H1 (cell line): ENCODE measurements around the gene NUP133. TPM values are rescaled to one million over a fixed set of nuclear protein-coding genes. Genes with fewer than 3 reads are reported as not detected.

Experiments used
- CTCF ChIA-PET: fragments of 300-600 bp; sonication (Branson Sonifier 250); formaldehyde crosslinking; loops from one replicate; lab custom pipeline; 2021; ENCODE audit not compliant: partially characterized antibody; lab: Charles Lee
- POLR2A ChIA-PET: fragments of 300-600 bp; sonication (Branson Sonifier 250); formaldehyde crosslinking; loops from one replicate; lab custom pipeline; 2021; ENCODE audit warnings: inconsistent platforms; ENCODE audit not compliant: partially characterized antibody; lab: Charles Lee
- DNase-seq, 2 experiments: peaks; one replicate each; pipeline versions ENCODE4 v3.0.0 to v3.0.0-alpha.2; 2010 to 2022; ENCODE audit warnings: low spot score in 2 of 2, low read depth in 1 of 2, mixed read lengths in 1 of 2
- FAIRE-seq: peaks from 2 replicates; lab custom pipeline; 2011; peaks lifted over from hg19 to GRCh38; lab: Jason Lieb, UNC
- H2AFZ ChIP-seq: 2 replicates; pipeline ENCODE4 v1.8.1; 2012; ENCODE audit warnings: low read length, inconsistent platforms
- H2AK5ac ChIP-seq: 2 replicates; pipeline ENCODE4 v1.6.1; 2013; ENCODE audit warnings: low read depth, low read length
- H2BK120ac ChIP-seq: replicated peaks from 2 replicates; pipeline ENCODE3; 2013; ENCODE audit warnings: low read depth, low read length, inconsistent platforms
- H2BK12ac ChIP-seq: 2 replicates; pipeline ENCODE4 v1.6.1; 2013; ENCODE audit warnings: low read depth, low read length
- H2BK15ac ChIP-seq: 2 replicates; pipeline ENCODE4 v1.6.1; 2013; ENCODE audit warnings: low read length
- H2BK20ac ChIP-seq: 2 replicates; pipeline ENCODE4 v1.6.1; 2013; ENCODE audit warnings: low read length
- H2BK5ac ChIP-seq: 2 replicates; pipeline ENCODE4 v1.6.1; 2013; ENCODE audit warnings: low read depth, low read length
- H3K14ac ChIP-seq: 2 replicates; pipeline ENCODE4 v1.6.1; 2013; ENCODE audit warnings: inconsistent platforms; ENCODE audit not compliant: insufficient read length
- H3K18ac ChIP-seq: 2 replicates; pipeline ENCODE4 v1.6.1; 2013; ENCODE audit warnings: low read length; ENCODE audit errors: extremely low read depth
- H3K23ac ChIP-seq: 2 replicates; pipeline ENCODE4 v1.6.1; 2013; ENCODE audit warnings: inconsistent platforms; ENCODE audit not compliant: insufficient read length
- H3K23me2 ChIP-seq: 2 replicates; pipeline ENCODE4 v1.6.1; 2013; ENCODE audit warnings: low read depth, low read length
- H3K27ac ChIP-seq: 2 replicates; pipeline ENCODE4 v1.6.1; 2011; ENCODE audit warnings: low read depth, low read length, inconsistent platforms
- H3K27me3 ChIP-seq, 4 experiments: replicated peaks in 1 of 4; 1 replicate in 1 of 4; 2 replicates in 3 of 4; pipeline versions ENCODE4 v1.6.1 to v1.8.1; 2011 to 2013; ENCODE audit warnings: low read length in 3 of 4, mild to moderate bottlenecking in 3 of 4, inconsistent platforms in 2 of 4, mixed read lengths in 2 of 4, moderate library complexity in 1 of 4; ENCODE audit not compliant: control insufficient read depth in 3 of 4, insufficient read depth in 3 of 4; ENCODE audit errors: extremely low read depth in 1 of 4
- H3K36me3 ChIP-seq, 4 experiments: 2 replicates each; pipeline versions ENCODE4 v1.6.1 to v1.8.1; 2011 to 2013; ENCODE audit warnings: mild to moderate bottlenecking in 4 of 4, low read length in 3 of 4, moderate library complexity in 2 of 4, control low read depth in 1 of 4, inconsistent platforms in 1 of 4; ENCODE audit not compliant: insufficient read depth in 4 of 4, control insufficient read depth in 2 of 4
- H3K4ac ChIP-seq: replicated peaks from 2 replicates; pipeline ENCODE3; 2013; ENCODE audit warnings: low read length, low read depth, mixed read lengths, inconsistent platforms; ENCODE audit not compliant: insufficient read length
- H3K4me1 ChIP-seq, 4 experiments: replicated peaks in 1 of 4; 1 replicate in 1 of 4; 2 replicates in 3 of 4; pipeline versions ENCODE4 v1.6.1 to v1.8.1; 2011 to 2013; ENCODE audit warnings: low read length in 3 of 4, inconsistent platforms in 2 of 4, mixed read lengths in 1 of 4; ENCODE audit not compliant: insufficient read depth in 4 of 4, control insufficient read depth in 3 of 4
- H3K4me2 ChIP-seq, 2 experiments: 2 replicates each; pipeline versions ENCODE4 v1.6.1 to v1.8.1; 2011 to 2013; ENCODE audit warnings: low read depth in 2 of 2, low read length in 2 of 2, control low read depth in 1 of 2, inconsistent platforms in 1 of 2, mild to moderate bottlenecking in 1 of 2; ENCODE audit not compliant: insufficient read depth in 1 of 2
- H3K4me3 ChIP-seq, 4 experiments: fragments of 200-600, 300-600 bp in 1 of 4; sonication (generic), shearing (Covaris generic), sonication (Bioruptor Twin) in 1 of 4; 2 replicates each; pipeline versions ENCODE4 v1.5.1 to v1.8.1; 2011 to 2016; ENCODE audit warnings: low read length in 4 of 4, low read depth in 3 of 4, control low read depth in 2 of 4, inconsistent platforms in 2 of 4, mild to moderate bottlenecking in 2 of 4, mixed read lengths in 1 of 4, moderate library complexity in 1 of 4; ENCODE audit not compliant: insufficient read depth in 2 of 4; ENCODE audit errors: extremely low read depth in 1 of 4
- H3K56ac ChIP-seq: replicated peaks from 2 replicates; pipeline ENCODE3; 2013; ENCODE audit warnings: low read depth, mild to moderate bottlenecking, mixed read lengths, low read length, inconsistent platforms; ENCODE audit not compliant: insufficient read length
- H3K79me1 ChIP-seq: 2 replicates; pipeline ENCODE4 v1.6.1; 2013; ENCODE audit warnings: low read depth, low read length, control low read depth
- H3K79me2 ChIP-seq, 2 experiments: 2 replicates each; pipeline versions ENCODE4 v1.6.1 to v1.8.1; 2012 to 2013; ENCODE audit warnings: low read length in 2 of 2, mild to moderate bottlenecking in 2 of 2, inconsistent platforms in 1 of 2; ENCODE audit not compliant: insufficient read depth in 2 of 2, control insufficient read depth in 1 of 2
- H3K9ac ChIP-seq, 4 experiments: replicated peaks in 1 of 4; 1 replicate in 1 of 4; 2 replicates in 3 of 4; pipeline versions ENCODE4 v1.6.1 to v1.8.1; 2011 to 2013; ENCODE audit warnings: low read depth in 3 of 4, low read length in 3 of 4, control low read depth in 2 of 4, mild to moderate bottlenecking in 2 of 4, moderate library complexity in 2 of 4, inconsistent platforms in 1 of 4; ENCODE audit errors: extremely low read depth in 1 of 4
- H3K9me3 ChIP-seq, 2 experiments: 2 replicates each; pipeline versions ENCODE4 v1.6.1 to v1.8.1; 2012 to 2013; ENCODE audit warnings: mild to moderate bottlenecking in 2 of 2, moderate library complexity in 2 of 2, control low read depth in 1 of 2, inconsistent platforms in 1 of 2, low read depth in 1 of 2, low read length in 1 of 2, mixed read lengths in 1 of 2; ENCODE audit not compliant: insufficient read depth in 2 of 2
- H4K20me1 ChIP-seq, 2 experiments: replicated peaks in 1 of 2; 2 replicates each; pipeline versions ENCODE3 to v1.8.1; 2011 to 2013; ENCODE audit warnings: inconsistent platforms in 2 of 2, low read length in 2 of 2, mild to moderate bottlenecking in 1 of 2; ENCODE audit not compliant: insufficient read depth in 2 of 2, control insufficient read depth in 1 of 2
- H4K5ac ChIP-seq: 2 replicates; pipeline ENCODE4 v1.6.1; 2013; ENCODE audit warnings: low read length, low read depth, mixed read lengths, inconsistent platforms; ENCODE audit not compliant: insufficient read length
- H4K8ac ChIP-seq: 2 replicates; pipeline ENCODE4 v1.8.0; 2013; ENCODE audit warnings: mild to moderate bottlenecking, moderate library complexity, low read length, inconsistent platforms; ENCODE audit not compliant: insufficient read depth; ENCODE audit errors: extremely low read depth
- H4K91ac ChIP-seq: replicated peaks from 2 replicates; pipeline ENCODE3; 2013; ENCODE audit warnings: low read length, mixed read lengths, inconsistent platforms; ENCODE audit not compliant: insufficient read length
- EGR1 ChIP-seq: IDR thresholded peaks from 2 replicates; pipeline ENCODE4 v1.6.1; 2011; ENCODE audit warnings: low read depth, low read length, borderline replicate concordance
- EP300 ChIP-seq, 2 experiments: IDR thresholded peaks; 1 replicate in 1 of 2; 2 replicates in 1 of 2; pipeline ENCODE4 v1.6.1; 2011 to 2012; ENCODE audit warnings: low read depth in 2 of 2, low read length in 2 of 2, mild to moderate bottlenecking in 2 of 2, borderline replicate concordance in 1 of 2, inconsistent platforms in 1 of 2, moderate library complexity in 1 of 2
- JUN ChIP-seq: IDR thresholded peaks from 2 replicates; pipeline ENCODE4 v1.6.1; 2011; ENCODE audit warnings: low read depth, mild to moderate bottlenecking, improper control_type of control experiment, low read length
- JUND ChIP-seq: IDR thresholded peaks from 2 replicates; pipeline ENCODE4 v1.6.1; 2011; ENCODE audit warnings: mild to moderate bottlenecking, improper control_type of control experiment, low read length
- PHF8 ChIP-seq: fragments of 200-600 bp; sonication (generic); conservative IDR thresholded peaks from 2 replicates; pipeline ENCODE4 v1.7.1; 2012; ENCODE audit warnings: low read depth, mild to moderate bottlenecking, inconsistent platforms, low read length, moderate library complexity
- POLR2AphosphoS5 ChIP-seq: IDR thresholded peaks from 2 replicates; pipeline ENCODE4 v1.6.1; 2011; ENCODE audit warnings: low read depth, low read length
- RXRA ChIP-seq: IDR thresholded peaks from 2 replicates; pipeline ENCODE4 v1.6.1; 2011; ENCODE audit warnings: low read depth, mild to moderate bottlenecking, low read length, moderate library complexity; ENCODE audit not compliant: insufficient read depth
- SAP30 ChIP-seq: fragments of 300-600 bp; sonication (generic); IDR thresholded peaks from 2 replicates; pipeline ENCODE4 v1.7.1; 2012; ENCODE audit warnings: low read length, moderate library complexity, mild to moderate bottlenecking, inconsistent platforms; ENCODE audit not compliant: insufficient read depth, insufficient replicate concordance
- TBP ChIP-seq: IDR thresholded peaks from 2 replicates; pipeline ENCODE4 v1.6.1; 2011; ENCODE audit warnings: low read depth, low read length, improper control_type of control experiment
- WGBS, 2 experiments: shearing (Covaris generic) in 1 of 2; methylation state at CpG; one replicate each; pipeline versions ENCODE4 v1.1.6 to v1.1.7; 2013 to 2015; ENCODE audit warnings: low lambda C conversion rate in 2 of 2, mixed read lengths in 2 of 2, inconsistent platforms in 1 of 2, low coverage in 1 of 2, missing lambda C conversion rate in 1 of 2; ENCODE audit not compliant: insufficient replicate concordance in 2 of 2, insufficient coverage in 1 of 2, insufficient read length in 1 of 2; ENCODE audit errors: extremely low coverage in 1 of 2, missing lambda C conversion rate in 1 of 2; 5-methylcytosine and 5-hydroxymethylcytosine counted together
- polyA plus RNA-seq, 7 experiments: library from polyadenylated mRNA; depleted of rRNA in 3 of 7; stranded (reverse) in 5 of 7; unstranded in 2 of 7; fragments of >200 nt in 5 of 7; fragments of 200-250 nt in 2 of 7; gene quantifications; 1 replicate in 5 of 7; 2 replicates in 1 of 7; 4 replicates in 1 of 7; pipeline versions ENCODE4 v1.2.1 to v1.2.3, GENCODE V29; 2011 to 2013; ENCODE audit warnings: missing spikeins in 2 of 7, mixed read lengths in 2 of 7
- total RNA-seq: library from RNA; stranded (reverse); fragmentation: NEBNext Ultra II Directional; extraction: Animal tissue kit (Norgen Biotek cat#: 25700); gene quantifications from 2 replicates; pipeline ENCODE4 v1.2.1, GENCODE V29; 2021
- TF ChIP-seq, protein P1 (sequence below): IDR thresholded peaks from 2 replicates; pipeline ENCODE4 v1.6.1; 2012; ENCODE audit warnings: inconsistent platforms

NUP133 gene
- total and polyA plus RNA-seq, 2 of the 8 experiments (the other 6 are each of a cell fraction or from before 2014, with no cell fraction given): 20.6 to 72.1 TPM

DNA sequence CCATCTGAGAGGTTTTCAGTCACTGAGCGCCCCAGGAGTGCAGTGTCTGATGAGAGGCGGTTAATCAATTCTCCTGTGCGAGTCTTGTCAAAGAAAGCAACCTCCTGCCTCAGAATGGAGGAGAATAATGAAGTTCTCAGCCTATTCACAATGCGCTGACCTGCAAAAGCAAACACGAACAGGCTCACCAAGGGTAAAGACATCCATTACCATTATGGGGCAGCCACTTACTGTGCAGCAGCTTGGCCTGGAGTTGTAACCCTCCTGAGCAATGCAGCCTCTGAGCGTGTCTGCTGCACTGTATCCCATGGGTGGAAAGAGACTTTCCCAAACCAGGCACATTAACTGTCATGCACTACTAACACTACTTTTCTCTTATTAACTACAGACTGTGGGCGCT lies 39.4 kb upstream of the NUP133 start:
- Histone ChIP-seq H3K9ac (0 out of 7 replicates have a peak overlapping the region, but pooled peaks of 1 of the 4 experiments have one; percentile 28), H4K5ac (no peak overlapping the region), H2AFZ (no peak overlapping the region), H2AK5ac (no peak overlapping the region), H3K23ac (no peak overlapping the region), H3K4ac (no peak overlapping the region), H3K79me1 (no peaks in the 10 kb centered on the region), H3K4me1 (no peaks in the 10 kb centered on the region), H3K4me2 (no peak overlapping the region), H3K56ac (no peak overlapping the region), H3K27me3 (no peaks in the 10 kb centered on the region), H3K4me3 (no peak overlapping the region), H3K9me3 (no peaks in the 10 kb centered on the region), H2BK15ac (no peak overlapping the region), H4K20me1 (no peaks in the 10 kb centered on the region), H3K27ac (no peak overlapping the region), H2BK12ac (no peak overlapping the region), H4K8ac (no peak overlapping the region), H3K36me3 (peaks cover 0 to 5% (median 4%) of the 10 kb centered on the region in 4 experiments; a peak in 3 of 8 replicates), H3K23me2 (no peaks in the 10 kb centered on the region), H2BK20ac (no peak overlapping the region), H3K79me2 (no peaks in the 10 kb centered on the region), H2BK120ac (no peak overlapping the region), H2BK5ac (no peak overlapping the region), H3K18ac (no peak overlapping the region), H4K91ac (no peak overlapping the region), H3K14ac (no peak overlapping the region)
- no peak for DNase-seq
- POLR2A ChIA-PET: no interaction called here
- TF ChIP-seq JUN (no peak), JUND (no peak), EP300 (IDR thresholded peaks at IDR 0.05; ENCODE audit: borderline replicate concordance in 1 of 2, low read depth in 2 of 2, low read length in 2 of 2) (no peak), POLR2AphosphoS5 (no peak), SAP30 (no peak), PHF8 (no peak), TBP (no peak), EGR1 (no peak), RXRA (no peak)
- TF ChIP-seq, protein P1, sequence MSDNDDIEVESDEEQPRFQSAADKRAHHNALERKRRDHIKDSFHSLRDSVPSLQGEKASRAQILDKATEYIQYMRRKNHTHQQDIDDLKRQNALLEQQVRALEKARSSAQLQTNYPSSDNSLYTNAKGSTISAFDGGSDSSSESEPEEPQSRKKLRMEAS: no peak
- FAIRE-seq: no peak
- CTCF ChIA-PET: no interaction called here
- WGBS, 2 experiments: 94% methylated on average over 7 of the region's 7 CpGs; no CpG with 5 or more reads in 1 of the 2 experiments
